IMR-90 (cell line): ENCODE results near the gene TULP3. TPM values are rescaled to one million over a fixed set of nuclear protein-coding genes. Genes with fewer than 3 reads are reported as not detected.

ENCODE experiments used
- ATAC-seq: fragments of 200-7000 bp; cut with Tn5 transposase; 2 replicates; pipeline ENCODE4 v1.9.1; 2020; ENCODE audit warnings: low read depth, mild to moderate bottlenecking, moderate library complexity
- BruUV-seq: library from RNA; stranded (reverse); fragments of 400-500 nt; replicated peaks from 2 replicates; lab custom pipeline; 2021; lab: Mats Ljungman, UMichigan
- CTCF ChIA-PET: fragments of 300-600 bp; formaldehyde crosslinking; extraction: SDS; loops from one replicate; lab custom pipeline; 2021; ENCODE audit warnings: antibody characterized with exemption; lab: Yijun Ruan, JAX
- POLR2A ChIA-PET: fragments of 300-600 bp; sonication (Branson Sonifier 250); formaldehyde crosslinking; loops from one replicate; lab custom pipeline; 2022; ENCODE audit warnings: antibody characterized with exemption; ENCODE audit not compliant: unreplicated experiment; lab: Charles Lee
- DNase-seq: peaks from one replicate; pipeline ENCODE4 v3.0.0; 2013
- H2AFZ ChIP-seq: replicated peaks from 2 replicates; pipeline ENCODE3; 2013; ENCODE audit warnings: low read length, mild to moderate bottlenecking; ENCODE audit not compliant: poor library complexity
- H2AK5ac ChIP-seq: 2 replicates; pipeline ENCODE4 v1.6.1; 2013; ENCODE audit warnings: low read depth, low read length, inconsistent platforms
- H2AK9ac ChIP-seq: replicated peaks from 2 replicates; pipeline ENCODE3; 2013; ENCODE audit warnings: mild to moderate bottlenecking, low read depth, low read length, moderate library complexity; ENCODE audit not compliant: poor library complexity
- H2BK120ac ChIP-seq: 2 replicates; pipeline ENCODE4 v1.6.1; 2013; ENCODE audit warnings: low read depth, low read length, inconsistent platforms
- H2BK15ac ChIP-seq: 3 replicates; pipeline ENCODE4 v1.6.1; 2013; ENCODE audit warnings: low read depth, low read length, inconsistent platforms
- H2BK20ac ChIP-seq: 2 replicates; pipeline ENCODE4 v1.6.1; 2013; ENCODE audit warnings: low read depth, mild to moderate bottlenecking, inconsistent platforms, low read length, moderate library complexity
- H2BK5ac ChIP-seq: 2 replicates; pipeline ENCODE4 v1.6.1; 2013; ENCODE audit warnings: mild to moderate bottlenecking, low read depth, low read length, inconsistent platforms; ENCODE audit not compliant: poor library complexity, severe bottlenecking
- H3K14ac ChIP-seq: replicated peaks from 2 replicates; pipeline ENCODE4 v1.6.1; 2013; ENCODE audit warnings: low read depth, low read length, inconsistent platforms
- H3K18ac ChIP-seq: 2 replicates; pipeline ENCODE4 v1.6.1; 2013; ENCODE audit warnings: low read depth, low read length, control low read depth
- H3K23ac ChIP-seq: 2 replicates; pipeline ENCODE4 v1.6.1; 2013; ENCODE audit warnings: low read depth, low read length, inconsistent platforms
- H3K27ac ChIP-seq: 2 replicates; pipeline ENCODE4 v1.5.1; 2013; ENCODE audit warnings: mild to moderate bottlenecking, control low read depth, low read length; ENCODE audit not compliant: insufficient read depth
- H3K27me3 ChIP-seq: 2 replicates; pipeline ENCODE4 v1.6.1; 2013; ENCODE audit warnings: low read length; ENCODE audit not compliant: control insufficient read depth, insufficient read depth
- H3K36me3 ChIP-seq: 2 replicates; pipeline ENCODE4 v1.6.1; 2013; ENCODE audit warnings: low read length, mixed read lengths; ENCODE audit not compliant: control insufficient read depth, insufficient read depth
- H3K4ac ChIP-seq: 2 replicates; pipeline ENCODE4 v1.6.1; 2013; ENCODE audit warnings: low read depth, low read length, inconsistent platforms
- H3K4me1 ChIP-seq: 2 replicates; pipeline ENCODE4 v1.6.1; 2013; ENCODE audit warnings: low read length, mixed read lengths; ENCODE audit not compliant: control insufficient read depth, insufficient read depth
- H3K4me2 ChIP-seq: 2 replicates; pipeline ENCODE4 v1.6.1; 2013; ENCODE audit warnings: low read depth, mild to moderate bottlenecking, control low read depth, low read length, moderate library complexity
- H3K4me3 ChIP-seq: 2 replicates; pipeline ENCODE4 v1.5.1; 2013; ENCODE audit warnings: low read depth, mild to moderate bottlenecking, control low read depth, low read length, moderate library complexity; ENCODE audit not compliant: insufficient read depth
- H3K56ac ChIP-seq: 2 replicates; pipeline ENCODE4 v1.6.1; 2013; ENCODE audit warnings: low read length, inconsistent platforms; ENCODE audit not compliant: insufficient read depth; ENCODE audit errors: extremely low read depth
- H3K79me1 ChIP-seq, 2 experiments: 2 replicates each; pipeline ENCODE4 v1.6.1; 2013; ENCODE audit warnings: low read length in 2 of 2, inconsistent platforms in 1 of 2, low read depth in 1 of 2
- H3K9ac ChIP-seq: 2 replicates; pipeline ENCODE4 v1.6.1; 2013; ENCODE audit warnings: low read depth, low read length, control low read depth
- H3K9me1 ChIP-seq: 2 replicates; pipeline ENCODE4 v1.6.1; 2013; ENCODE audit warnings: low read length, inconsistent platforms; ENCODE audit not compliant: insufficient read depth
- H3K9me3 ChIP-seq: 2 replicates; pipeline ENCODE4 v1.6.1; 2013; ENCODE audit warnings: low read length; ENCODE audit not compliant: control insufficient read depth, insufficient read depth
- H4K20me1 ChIP-seq: 2 replicates; pipeline ENCODE4 v1.6.1; 2013; ENCODE audit warnings: low read length, inconsistent platforms; ENCODE audit not compliant: insufficient read depth
- H4K5ac ChIP-seq: 2 replicates; pipeline ENCODE4 v1.6.1; 2013; ENCODE audit warnings: mild to moderate bottlenecking, low read depth, low read length, control low read depth
- H4K8ac ChIP-seq, 2 experiments: 2 replicates each; pipeline ENCODE4 v1.6.1; 2013; ENCODE audit warnings: low read depth in 2 of 2, low read length in 2 of 2, control low read depth in 1 of 2, inconsistent platforms in 1 of 2
- H4K91ac ChIP-seq: 2 replicates; pipeline ENCODE4 v1.6.1; 2013; ENCODE audit warnings: low read depth, low read length, inconsistent platforms; ENCODE audit not compliant: insufficient read depth
- BHLHE40 ChIP-seq: fragments of 150-350 bp; IDR thresholded peaks from 2 replicates; pipeline ENCODE4 v1.6.1; 2016; ENCODE audit warnings: mild to moderate bottlenecking, low read depth, low read length
- CEBPB ChIP-seq: IDR thresholded peaks from 2 replicates; pipeline ENCODE4 v1.6.1; 2012; ENCODE audit warnings: low read depth, low read length, improper control_type of control experiment
- FOS ChIP-seq: fragments of 150-350 bp; IDR thresholded peaks from 2 replicates; pipeline ENCODE4 v1.6.1; 2016; ENCODE audit warnings: low read depth, low read length
- MAFK ChIP-seq: IDR thresholded peaks from 2 replicates; pipeline ENCODE4 v1.6.1; 2012; ENCODE audit warnings: low read depth, low read length, improper control_type of control experiment
- MAZ ChIP-seq: IDR thresholded peaks from 2 replicates; pipeline ENCODE4 v1.6.1; 2012; ENCODE audit warnings: low read depth, mild to moderate bottlenecking, low read length, improper control_type of control experiment, moderate library complexity, borderline replicate concordance
- RAD21 ChIP-seq: IDR thresholded peaks from 2 replicates; pipeline ENCODE4 v1.6.1; 2012; ENCODE audit warnings: low read length, improper control_type of control experiment
- RFX5 ChIP-seq: IDR thresholded peaks from 2 replicates; pipeline ENCODE4 v1.8.0; 2012; ENCODE audit warnings: low read depth, mild to moderate bottlenecking, low read length, moderate library complexity
- WGBS, 2 experiments: methylation state at CpG; one replicate each; pipeline versions ENCODE4 v1.1.5 to v1.1.7; 2013; ENCODE audit warnings: missing lambda C conversion rate in 2 of 2; ENCODE audit not compliant: insufficient read length in 1 of 2; ENCODE audit errors: extremely low coverage in 2 of 2; 5-methylcytosine and 5-hydroxymethylcytosine counted together
- dilution Hi-C: fragments of 300-500 bp; cut with HindIII; formaldehyde crosslinking; loops from one replicate; pipeline ENCODE4 v1.14.3; 2018; ENCODE audit warnings: low sequenced_read_pairs; ENCODE audit not compliant: unreplicated experiment
- in situ Hi-C: fragments of 300-500 bp; cut with MboI; formaldehyde crosslinking; loops from 3 replicates; pipeline ENCODE4 v1.14.3; 2019; ENCODE audit warnings: low sequenced_read_pairs, inconsistent platforms, mixed read lengths
- intact Hi-C: fragments of 100-400 bp; cut with micrococcal nuclease; formaldehyde crosslinking; loops from 2 replicates; pipeline ENCODE4 v1.10.0; 2022
- polyA plus RNA-seq, 3 experiments: library from polyadenylated mRNA; depleted of rRNA; stranded (reverse); fragments of >200 nt; gene quantifications; 2 replicates each; pipeline ENCODE4 v1.2.3, GENCODE V29; 2012; ENCODE audit warnings: low replicate concordance in 1 of 3
- total RNA-seq: library from RNA; depleted of rRNA; stranded (reverse); fragments of >200 nt; gene quantifications from 2 replicates; pipeline ENCODE4 v1.2.3, GENCODE V29; 2012
- TF ChIP-seq, protein P1 (sequence below): fragments of 150-350 bp; IDR thresholded peaks from 2 replicates; pipeline ENCODE4 v1.6.1; 2016; ENCODE audit warnings: low read depth, mild to moderate bottlenecking, low read length, moderate library complexity, borderline replicate concordance

The TULP3 gene
- total and polyA plus RNA-seq, 2 of the 4 experiments (the other 2 are of a cell fraction): 35.2 to 35.5 TPM

DNA sequence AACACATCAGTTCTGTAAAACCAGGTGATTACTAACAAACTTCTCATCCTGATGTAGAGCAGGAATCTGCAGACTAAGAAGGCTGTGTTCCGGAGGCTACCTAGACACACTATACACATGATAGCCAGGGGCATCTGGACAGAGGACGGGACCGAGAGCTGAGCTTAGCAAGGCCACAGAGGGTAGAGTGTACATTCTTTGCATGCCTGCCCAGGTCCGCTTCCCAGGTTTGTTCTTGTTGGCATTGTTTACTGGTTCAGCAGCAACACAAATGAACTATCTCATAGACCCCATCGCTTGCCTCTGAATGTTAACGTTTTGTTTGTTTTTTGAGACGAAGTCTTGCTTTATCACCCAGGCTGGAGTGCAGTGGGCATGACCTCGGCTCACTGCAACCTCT is 50.8 kb downstream of the TULP3 start:
- no peak overlapping the region for H3K27ac ChIP-seq
- H2AK9ac ChIP-seq: no peak overlapping the region
- H2AK5ac ChIP-seq: no peak overlapping the region
- H4K8ac ChIP-seq: no peak overlapping the region
- no peak overlapping the region for H2BK120ac ChIP-seq
- ChIA-PET CTCF (no interaction called here), POLR2A (no interaction called here)
- no peak overlapping the region for H4K5ac ChIP-seq
- BruUV-seq: no TSS peak
- H3K14ac ChIP-seq: no peak overlapping the region
- dilution Hi-C loops: no loop called here
- no peak overlapping the region for H3K4me3 ChIP-seq
- TF ChIP-seq FOS (no peak), BHLHE40 (no peak), MAFK (no peak), CEBPB (no peak), RAD21 (no peak), RFX5 (no peak), MAZ (no peak)
- TF ChIP-seq, protein P1, sequence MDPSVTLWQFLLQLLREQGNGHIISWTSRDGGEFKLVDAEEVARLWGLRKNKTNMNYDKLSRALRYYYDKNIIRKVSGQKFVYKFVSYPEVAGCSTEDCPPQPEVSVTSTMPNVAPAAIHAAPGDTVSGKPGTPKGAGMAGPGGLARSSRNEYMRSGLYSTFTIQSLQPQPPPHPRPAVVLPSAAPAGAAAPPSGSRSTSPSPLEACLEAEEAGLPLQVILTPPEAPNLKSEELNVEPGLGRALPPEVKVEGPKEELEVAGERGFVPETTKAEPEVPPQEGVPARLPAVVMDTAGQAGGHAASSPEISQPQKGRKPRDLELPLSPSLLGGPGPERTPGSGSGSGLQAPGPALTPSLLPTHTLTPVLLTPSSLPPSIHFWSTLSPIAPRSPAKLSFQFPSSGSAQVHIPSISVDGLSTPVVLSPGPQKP: no peak
- H2BK20ac ChIP-seq: no peak overlapping the region
- 100% methylated on average over 1 of the region's 8 CpGs; no CpG with 5 or more reads in 1 of the 2 experiments for WGBS, 2 experiments
- no peaks in the 10 kb centered on the region for H3K27me3 ChIP-seq
- H3K79me1 ChIP-seq: no peaks in the 10 kb centered on the region
- no peak overlapping the region for H3K9ac ChIP-seq
- H2AFZ ChIP-seq: no peak overlapping the region
- H3K4ac ChIP-seq: no peak overlapping the region
- no peaks in the 10 kb centered on the region for H3K9me3 ChIP-seq
- no peak overlapping the region for H3K56ac ChIP-seq
- in situ Hi-C loops: no loop called here
- H3K4me2 ChIP-seq: no peak overlapping the region
- H4K20me1 ChIP-seq: 0 out of 2 replicates have a peak, but pooled peaks cover 5% of the 10 kb centered on the region
- peaks cover 5% of the 10 kb centered on the region; the same call in 1 of the 2 replicates for H3K4me1 ChIP-seq
- ATAC-seq (no peak), DNase-seq (no peak)
- H3K18ac ChIP-seq: no peak overlapping the region
- no peak overlapping the region for H2BK5ac ChIP-seq
- no peak overlapping the region for H3K23ac ChIP-seq
- H4K91ac ChIP-seq: no peak overlapping the region
- H3K9me1 ChIP-seq: no peaks in the 10 kb centered on the region
- H2BK15ac ChIP-seq: no peak overlapping the region
- H3K36me3 ChIP-seq: peaks cover 27% of the 10 kb centered on the region
- intact Hi-C loops: no loop called here
